PC-9 (cell line): ENCODE measurements around the gene NOXA1.

Experiments
- CTCF ChIP-seq: fragments of 200-600 bp; sonication (generic); conservative IDR thresholded peaks from 2 replicates; pipeline ENCODE4 v1.6.1; 2017; ENCODE audit warnings: mixed run types, antibody characterized with exemption, mild to moderate bottlenecking, moderate library complexity
- EZH2 ChIP-seq: fragments of 200-600 bp; sonication (generic); IDR thresholded peaks from 2 replicates; pipeline ENCODE4 v1.8.0; 2017; ENCODE audit warnings: antibody characterized with exemption, low read depth

GRCh38 chr9:137465000-137465719, 42.0 kb downstream of the NOXA1 start:
- TF ChIP-seq EZH2 (no peak), CTCF (no peak)
